Pancreas (tissue), 10 donors: ENCODE measurements around the gene NIPA2. TPM values are rescaled to one million over a fixed set of nuclear protein-coding genes. Genes with fewer than 3 reads are reported as not detected.
A peak's percentile ranks its signal among the peaks of the same experiment; 100 is the strongest.

ENCODE experiments used
- ATAC-seq, 4 donors: fragments of 200-7000 bp; cut with Tn5 transposase; one replicate each; pipeline versions ENCODE4 v1.8.0 to v1.9.1; 2020; ENCODE audit warnings: mild to moderate bottlenecking in 4 of 4, moderate library complexity in 4 of 4
- DNase-seq, 6 donors: peaks; one replicate each; pipeline ENCODE4 v3.0.0-alpha.2; 2020
- FAIRE-seq: peaks from 2 replicates; lab custom pipeline; 2012; peaks lifted over from hg19 to GRCh38; lab: Jason Lieb, UNC
- H3K27ac ChIP-seq, 4 donors: fragments of 200-600 bp; sonication (generic); 1 replicate in 3 of 4; 2 replicates in 1 of 4; pipeline versions ENCODE4 v1.5.0 to v1.8.0; 2020
- H3K27me3 ChIP-seq, 4 donors: fragments of 200-600 bp; one replicate each; pipeline ENCODE4 v1.8.0; 2021
- H3K36me3 ChIP-seq, 3 donors: fragments of 200-600 bp; sonication (generic) in 1 of 3; one replicate each; pipeline versions ENCODE4 v1.5.0 to v1.8.0; 2020 to 2021
- H3K4me1 ChIP-seq, 3 donors: fragments of 200-600 bp; one replicate each; pipeline ENCODE4 v1.8.0; 2021
- H3K4me3 ChIP-seq, 4 donors: fragments of 200-600 bp; sonication (generic) in 2 of 4; one replicate each; pipeline versions ENCODE4 v1.5.0 to v1.8.0; 2020 to 2021
- H3K9me3 ChIP-seq, 4 donors: fragments of 200-600 bp; one replicate each; pipeline ENCODE4 v1.8.0; 2021
- CTCF ChIP-seq, 4 donors: fragments of 200-600 bp; sonication (generic) in 3 of 4; IDR thresholded peaks; one replicate each; pipeline versions ENCODE4 v1.5.0 to v1.8.0; 2021; ENCODE audit warnings: antibody characterized with exemption in 4 of 4
- WGBS, 2 donors: extraction: QIAGEN DNeasy Blood & Tissue Kit; methylation state at CpG; one replicate each; pipeline ENCODE4 v1.1.7; 2013; 5-methylcytosine and 5-hydroxymethylcytosine counted together
- intact Hi-C, 3 donors: fragments of 100-400 bp; cut with DNase I; formaldehyde crosslinking; loops; one replicate each; pipeline versions ENCODE4 v1.11.1 to v1.14.2; 2022
- polyA plus RNA-seq, 2 donors: library from polyadenylated mRNA; stranded (reverse); fragments of 200-250 nt; gene quantifications; one replicate each; pipeline ENCODE4 v1.2.3, GENCODE V29; 2013
- total RNA-seq, 6 donors: library from RNA; stranded (reverse); fragmentation: NEBNext Ultra II Directional in 4 of 6; extraction: Animal tissue kit (Norgen Biotek cat#: 25700) in 4 of 6; gene quantifications; one replicate each; pipeline versions ENCODE4 v1.2.1 to v1.2.4, GENCODE V29; 2021 to 2023
- donor health status: healthy with polysubstance abuse.
- donor health status: DM: no; HTN: no; CAD: no; lungs with moderate emphysema.
- donor health status: DM: no; HTN: no; CAD: no.
- donor health status: control.
- donor health status: control.
- donor health status: Bipolar disorder and iron deficiency.
- donor health status: DM: yes; HTN: yes; CAD: no.
- donor health status: DM: no; HTN: no; CAD: no.
- donor health status: DM: no; HTN: no; CAD: no.
- donor health status: DM: yes; HTN: yes; CAD: no.

Gene NIPA2
- total and polyA plus RNA-seq, 8 donors, result 4.5 to 24.9 (median 16.6) TPM

- no peaks in the 10 kb centered on the region for H3K4me1 ChIP-seq
- no peaks in the 10 kb centered on the region for H3K27me3 ChIP-seq
- H3K27ac ChIP-seq, result no peak overlapping the region
- WGBS, 2 donors, result 89 to 91% methylated on average over 7 of the region's 7 CpGs
- no peak for FAIRE-seq
- H3K9me3 ChIP-seq, result no peaks in the 10 kb centered on the region
- no peak for DNase-seq
- no peak for TF ChIP-seq CTCF (IDR thresholded peaks at IDR 0.05)
- intact Hi-C loops, result no loop called here
- peaks cover 0 to 74% (median 16%) of the 10 kb centered on the region in 3 donors for H3K36me3 ChIP-seq
- no peak overlapping the region for H3K4me3 ChIP-seq
- ATAC-seq, result no peak
Observed at GRCh38 chr15:22874966-22875365, 36.5 kb downstream of the NIPA2 start.

GRCh38 chr15:22877117-22877516 is 38.7 kb downstream of the NIPA2 start:
- Histone ChIP-seq H3K27me3 (no peaks in the 10 kb centered on the region), H3K36me3 (peaks cover 0 to 66% (median 15%) of the 10 kb centered on the region in 3 donors), H3K4me1 (no peaks in the 10 kb centered on the region), H3K4me3 (no peak overlapping the region), H3K27ac (no peak overlapping the region), H3K9me3 (no peaks in the 10 kb centered on the region)
- 96 to 98% methylated on average over 5 of the region's 5 CpGs for whole genome bisulfite sequencing, 2 donors
- ATAC-seq (no peak), FAIRE-seq (no peak), DNase-seq (no peak)
- no peak for TF ChIP-seq CTCF (IDR thresholded peaks at IDR 0.05)
- intact Hi-C loops, result no loop called here

- no peak for TF ChIP-seq CTCF (IDR thresholded peaks at IDR 0.05)
- no peak for FAIRE-seq
- 96% methylated on average over 8 of the region's 8 CpGs for WGBS, 2 donors
- no peaks in the 10 kb centered on the region for H3K4me1 ChIP-seq
- intact Hi-C loops, result no loop called here
- peaks cover 0 to 66% (median 12%) of the 10 kb centered on the region in 3 donors for H3K36me3 ChIP-seq
- no peak overlapping the region for H3K27ac ChIP-seq
- H3K9me3 ChIP-seq, result no peaks in the 10 kb centered on the region
- DNase-seq, result no peak
- no peaks in the 10 kb centered on the region for H3K27me3 ChIP-seq
- H3K4me3 ChIP-seq, result no peak overlapping the region
- no peak for ATAC-seq
Observed at GRCh38 chr15:22877607-22878006, 39.1 kb downstream of the NIPA2 start.

- Histone ChIP-seq H3K4me3 (no peak overlapping the region), H3K36me3 (peaks cover 0 to 64% (median 11%) of the 10 kb centered on the region in 3 donors), H3K27ac (no peak overlapping the region), H3K27me3 (no peaks in the 10 kb centered on the region), H3K4me1 (no peaks in the 10 kb centered on the region), H3K9me3 (no peaks in the 10 kb centered on the region)
- ATAC-seq (no peak), DNase-seq (no peak), FAIRE-seq (no peak)
- WGBS, 2 donors, result 93 to 94% methylated on average over 10 of the region's 10 CpGs
- no peak for TF ChIP-seq CTCF (IDR thresholded peaks at IDR 0.05)
- intact Hi-C loops, result no loop called here
Observed at GRCh38 chr15:22878103-22878502, 39.6 kb downstream of the NIPA2 start.

- peak; percentile 73 to 92 (median 82) for ATAC-seq
- no peak overlapping the region for H3K27ac ChIP-seq
- no peaks in the 10 kb centered on the region for H3K27me3 ChIP-seq
- intact Hi-C loops, result no loop called here
- no peaks in the 10 kb centered on the region for H3K9me3 ChIP-seq
- peaks cover 0 to 42% (median 11%) of the 10 kb centered on the region in 3 donors for H3K36me3 ChIP-seq
- FAIRE-seq, result no peak
- 79 to 87% methylated on average over 33 of the region's 33 CpGs for WGBS, 2 donors
- H3K4me3 ChIP-seq, result no peak overlapping the region
- no peaks in the 10 kb centered on the region for H3K4me1 ChIP-seq
- no peak for TF ChIP-seq CTCF (IDR thresholded peaks at IDR 0.05)
- peak in 3 of 6 donors; percentile 54 to 68 (median 56) for DNase-seq
Observed at GRCh38 chr15:22880068-22880980, 41.9 kb downstream of the NIPA2 start.
